Measurements from ENCODE around the gene SDR42E1.

GRCh38 chr16:82013139-82013538 is 1.9 kb upstream of the SDR42E1 start:
- TF ChIP-seq CTCF (IDR thresholded peaks at IDR 0.05) (no peak), POLR2A (IDR thresholded peaks at IDR 0.05) (no peak)

Data from tibial nerve (tissue), 3 donors.